Fibroblast of skin of back (primary cell): ENCODE results near the gene SCARF2.
"Not testable (repeated sequence)": the region's sequence is repeated elsewhere in the genome, so short reads cannot be mapped to it uniquely, and the experiment has no call there.

Source experiments
- DNase-seq: peaks from one replicate; pipeline ENCODE4 v3.0.0-alpha.2; 2013

SCARF2 gene

GRCh38 chr22:20463324-20464095 lies 25.9 kb upstream of the SCARF2 start:
- DNase-seq = no peak

DNA sequence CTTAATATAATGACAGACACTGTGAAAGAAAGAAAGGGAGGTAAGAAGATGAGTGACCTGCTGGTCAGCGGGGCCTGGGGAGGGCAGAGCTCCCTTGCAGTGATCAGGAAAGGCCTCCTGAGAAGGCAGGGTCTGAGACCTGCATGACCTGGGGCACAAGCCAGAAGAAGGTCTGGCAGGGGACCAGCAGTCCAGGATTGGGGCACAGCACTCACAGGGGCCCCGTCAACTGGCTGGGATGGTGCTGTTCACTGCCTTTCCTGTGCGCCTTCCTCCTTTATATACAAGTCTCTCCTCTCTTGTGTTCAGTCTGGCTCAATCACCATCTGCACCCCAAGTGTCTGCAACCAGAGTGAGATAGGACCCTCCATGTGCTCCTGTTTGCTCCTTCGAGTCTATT lies 22.2 kb upstream of the SCARF2 start:
- no peak for DNase-seq

DNA sequence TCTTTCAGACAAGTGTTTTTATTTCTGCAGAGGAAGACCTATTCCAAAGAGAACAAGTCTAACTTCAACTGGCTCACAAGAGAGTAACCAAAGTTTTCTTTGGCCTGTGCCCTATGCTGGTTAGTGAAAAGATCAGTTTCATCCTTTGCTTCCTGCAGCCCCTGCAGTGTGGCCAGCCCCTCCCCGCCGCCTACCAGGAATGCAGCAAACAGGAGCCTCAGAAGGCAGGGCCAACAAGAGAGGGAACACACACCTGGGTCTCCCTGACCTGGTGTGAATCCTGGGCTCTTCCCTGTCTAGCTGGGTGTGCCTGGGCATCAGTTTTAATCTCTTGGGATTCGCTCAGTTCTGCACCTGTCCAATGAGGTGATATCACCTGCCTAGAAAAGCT lies 21.5 kb upstream of the SCARF2 start:
- DNase-seq = no peak

GRCh38 chr22:20458530-20459151 lies 21.0 kb upstream of the SCARF2 start:
- no peak for DNase-seq

- no peak for DNase-seq
Measured at GRCh38 chr22:20457506-20458240, 20.0 kb upstream of the SCARF2 start.

DNA sequence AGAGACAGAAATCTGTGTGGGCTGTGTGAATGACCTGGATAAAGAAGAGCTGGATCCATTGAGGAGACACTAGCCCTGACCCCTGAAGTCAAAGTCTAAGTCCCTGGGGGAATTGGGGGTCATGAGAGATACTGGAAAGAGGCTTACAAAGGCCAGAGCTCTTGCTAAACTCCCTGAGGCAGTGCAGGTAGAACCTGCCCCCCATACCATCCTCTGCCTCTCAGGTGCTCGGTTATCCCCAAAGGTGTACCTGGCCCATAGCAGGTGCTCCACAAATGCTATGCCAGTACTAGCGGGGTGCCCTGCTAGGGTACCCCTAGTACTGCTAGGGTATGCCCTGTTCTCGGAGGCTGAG lies 19.1 kb upstream of the SCARF2 start:
- no peak for DNase-seq

- DNase-seq = peak; percentile 79
Measured at GRCh38 chr22:20456064-20456721, 18.6 kb upstream of the SCARF2 start.

GRCh38 chr22:20455709-20456063 lies 18.1 kb upstream of the SCARF2 start:
- DNase-seq = peak; percentile 30

GRCh38 chr22:20453222-20453621 lies 15.6 kb upstream of the SCARF2 start:
- DNase-seq = no peak

DNA sequence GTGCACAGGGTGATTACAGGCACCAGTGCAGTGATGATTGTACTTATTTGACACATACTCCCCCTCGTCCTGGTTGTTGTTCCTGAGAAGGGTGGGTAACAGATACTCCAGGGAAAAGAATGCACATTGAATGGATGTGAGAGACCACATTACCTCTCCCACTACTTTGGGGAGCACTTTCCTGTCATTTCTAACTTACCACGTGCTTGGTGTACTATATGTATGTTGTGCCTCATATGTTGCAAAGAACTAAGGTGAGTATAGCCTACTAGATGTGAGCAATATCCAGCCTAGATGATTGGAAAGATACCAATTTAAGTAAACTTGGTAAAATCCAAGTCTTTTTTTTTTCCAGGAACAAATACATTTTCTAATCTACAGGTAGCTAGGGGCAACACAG lies 14.3 kb upstream of the SCARF2 start:
- no peak for DNase-seq

GRCh38 chr22:20451129-20451778 lies 13.6 kb upstream of the SCARF2 start:
- DNase-seq = not testable (repeated sequence)

DNA sequence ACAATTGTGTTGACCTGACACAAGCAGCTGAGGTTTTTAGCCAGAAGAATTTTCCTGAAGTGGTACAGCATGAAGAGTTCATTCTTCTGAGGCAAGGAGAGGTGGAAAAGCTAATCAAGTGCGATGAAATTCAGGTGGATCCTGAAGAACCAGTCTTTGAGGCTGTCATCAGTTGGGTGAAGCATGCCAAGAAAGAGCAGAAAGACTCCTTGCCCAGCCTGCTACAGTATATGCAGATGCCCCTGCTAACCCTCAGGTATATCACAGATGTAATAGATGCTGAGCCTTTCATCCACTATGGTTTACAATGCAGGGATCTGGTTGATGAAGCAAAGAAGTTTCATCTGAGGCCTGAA lies 12.9 kb upstream of the SCARF2 start:
- no peak for DNase-seq

DNA sequence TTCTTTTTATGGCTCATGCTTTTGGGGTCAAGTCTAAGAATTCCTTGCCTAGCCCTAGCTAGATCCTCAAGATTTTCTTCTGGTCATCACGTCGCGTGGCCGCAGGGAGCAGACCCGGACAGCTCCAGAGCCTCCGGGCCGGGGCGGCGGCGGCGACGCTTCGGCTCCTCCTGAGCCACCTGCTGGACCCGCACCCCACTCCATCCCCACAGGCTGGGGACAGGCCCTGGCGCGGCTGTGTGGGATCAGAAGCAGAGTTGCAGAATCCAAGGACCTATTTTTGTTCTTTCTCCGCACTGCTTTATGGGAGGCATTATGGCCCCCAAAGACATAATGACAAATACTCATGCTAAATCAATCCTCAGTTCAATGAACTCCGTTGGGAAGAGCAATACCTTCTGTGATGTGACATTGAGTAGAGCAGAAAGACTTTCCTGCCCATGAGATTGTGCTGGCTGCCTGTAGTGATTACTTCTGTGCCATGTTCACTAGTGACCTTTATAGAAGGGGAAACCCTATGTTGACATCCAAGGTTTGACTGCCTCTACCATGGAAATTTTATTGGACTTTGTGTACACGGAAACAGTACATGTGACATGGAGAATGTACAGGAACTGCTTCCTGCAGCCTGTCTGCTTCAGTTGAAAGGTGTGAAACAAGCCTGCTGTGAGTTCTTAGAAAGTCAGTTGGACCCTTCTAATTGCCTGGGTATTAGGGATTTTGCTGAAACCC lies 12.4 kb upstream of the SCARF2 start:
- no peak for DNase-seq

DNA sequence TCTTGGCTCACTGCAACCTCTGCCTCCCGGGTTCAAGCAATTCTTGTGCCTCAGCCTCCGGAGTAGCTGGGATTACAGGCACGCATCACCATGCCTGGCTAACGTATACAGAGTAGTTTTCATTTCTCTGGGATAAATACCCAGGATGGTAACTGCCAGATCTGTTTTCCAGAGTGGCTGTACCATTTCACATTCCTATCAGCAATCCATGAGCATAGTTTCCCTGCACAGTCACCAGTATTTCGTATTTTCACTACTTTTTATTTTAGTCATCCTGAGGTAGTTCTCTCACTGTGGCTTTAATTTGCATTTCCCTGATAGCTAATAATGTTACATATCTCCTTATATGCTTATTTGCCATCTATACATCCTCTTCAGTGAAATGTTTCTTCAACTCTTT lies 11.0 kb upstream of the SCARF2 start:
- DNase-seq = peak; percentile 54

DNA sequence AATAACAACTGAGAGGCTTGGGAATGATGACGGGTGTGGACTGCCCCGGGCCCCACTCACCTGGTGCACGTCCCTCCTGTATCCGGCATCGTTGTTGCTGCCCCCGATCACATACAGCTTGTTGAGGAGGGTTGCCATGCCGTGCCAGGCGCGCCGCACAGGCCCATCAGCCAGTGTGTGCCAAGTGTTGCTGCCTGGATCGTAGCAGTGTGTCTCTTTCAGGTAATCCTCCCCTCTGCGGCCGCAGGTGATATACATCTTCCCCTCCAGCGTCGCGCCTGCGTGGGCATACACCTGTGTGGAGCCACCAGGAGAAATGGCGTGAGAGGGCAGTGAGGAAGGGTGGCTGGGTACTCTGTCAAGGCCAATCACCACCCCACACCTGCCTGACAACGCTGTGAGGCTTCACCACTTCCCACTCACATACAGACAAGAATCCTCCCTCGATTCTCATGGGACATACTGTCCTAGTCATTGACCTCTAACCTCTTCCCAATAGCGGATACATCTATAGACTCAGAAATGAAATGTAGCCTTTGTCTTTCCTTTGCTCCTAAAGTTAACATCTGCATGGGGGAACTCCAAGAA lies 8.9 kb upstream of the SCARF2 start:
- DNase-seq = no peak

GRCh38 chr22:20444325-20444724 lies 6.7 kb upstream of the SCARF2 start:
- no peak for DNase-seq

GRCh38 chr22:20442485-20443284 lies 5.1 kb upstream of the SCARF2 start:
- no peak for DNase-seq

- no peak for DNase-seq
Measured at GRCh38 chr22:20441631-20442484, 4.2 kb upstream of the SCARF2 start.

GRCh38 chr22:20440637-20441591 lies 3.3 kb upstream of the SCARF2 start:
- no peak for DNase-seq
